ENCODE data around the gene DPP10.
"Not testable (repeated sequence)": the region's sequence is repeated elsewhere in the genome, so short reads cannot be mapped to it uniquely, and the experiment has no call there.

The DPP10 gene

GRCh38 chr2:114821055-114821454 lies 378.6 kb downstream of the DPP10 start:
- no peak for DNase-seq

- no peak for DNase-seq
Measured at GRCh38 chr2:114843963-114844362, 401.5 kb downstream of the DPP10 start.

- no peak for DNase-seq
Measured at GRCh38 chr2:114857196-114857595, 414.8 kb downstream of the DPP10 start.

- no peak for DNase-seq
Measured at GRCh38 chr2:114859726-114860510, 417.5 kb downstream of the DPP10 start.

GRCh38 chr2:114862243-114862642 lies 419.8 kb downstream of the DPP10 start:
- no peak for DNase-seq

- no peak for DNase-seq
Measured at GRCh38 chr2:114864901-114865300, 422.5 kb downstream of the DPP10 start.

- DNase-seq = no peak
Measured at GRCh38 chr2:114880046-114880445, 437.6 kb downstream of the DPP10 start.

- no peak for DNase-seq
Measured at GRCh38 chr2:114919985-114920384, 477.5 kb downstream of the DPP10 start.

- DNase-seq = no peak
Measured at GRCh38 chr2:114922076-114922475, 479.6 kb downstream of the DPP10 start.

GRCh38 chr2:114925296-114926255 lies 483.1 kb downstream of the DPP10 start:
- DNase-seq = no peak

GRCh38 chr2:114926303-114926702 lies 483.9 kb downstream of the DPP10 start:
- no peak for DNase-seq

GRCh38 chr2:114929225-114929624 lies 486.8 kb downstream of the DPP10 start:
- DNase-seq = no peak

- DNase-seq = no peak
Measured at GRCh38 chr2:114933671-114934241, 491.3 kb downstream of the DPP10 start.

- DNase-seq = no peak
Measured at GRCh38 chr2:114935031-114935430, 492.6 kb downstream of the DPP10 start.

- no peak for DNase-seq
Measured at GRCh38 chr2:114937366-114937930, 495.0 kb downstream of the DPP10 start.

GRCh38 chr2:114940785-114941458 lies 498.5 kb downstream of the DPP10 start:
- DNase-seq = no peak

GRCh38 chr2:114949228-114949804 lies 506.9 kb downstream of the DPP10 start:
- DNase-seq = no peak

GRCh38 chr2:114960389-114960788 lies 517.9 kb downstream of the DPP10 start:
- DNase-seq = no peak

GRCh38 chr2:114962532-114962931 lies 520.1 kb downstream of the DPP10 start:
- DNase-seq = no peak

- no peak for DNase-seq
Measured at GRCh38 chr2:114968748-114969400, 526.4 kb downstream of the DPP10 start.

- not testable (repeated sequence) for DNase-seq
Measured at GRCh38 chr2:115004321-115004720, 561.9 kb downstream of the DPP10 start.

GRCh38 chr2:115011721-115012120 lies 569.3 kb downstream of the DPP10 start:
- no peak for DNase-seq
